NOMO-1 treated with DMSO at 0.1 percent for 48 hours (cell line): ENCODE results near the gene NAV2.

ENCODE experiments used
- DNase-seq: peaks from one replicate; lab custom pipeline; 2025; ENCODE audit not compliant: unreplicated experiment; lab: John Stamatoyannopoulos, UW

NAV2 gene

DNA sequence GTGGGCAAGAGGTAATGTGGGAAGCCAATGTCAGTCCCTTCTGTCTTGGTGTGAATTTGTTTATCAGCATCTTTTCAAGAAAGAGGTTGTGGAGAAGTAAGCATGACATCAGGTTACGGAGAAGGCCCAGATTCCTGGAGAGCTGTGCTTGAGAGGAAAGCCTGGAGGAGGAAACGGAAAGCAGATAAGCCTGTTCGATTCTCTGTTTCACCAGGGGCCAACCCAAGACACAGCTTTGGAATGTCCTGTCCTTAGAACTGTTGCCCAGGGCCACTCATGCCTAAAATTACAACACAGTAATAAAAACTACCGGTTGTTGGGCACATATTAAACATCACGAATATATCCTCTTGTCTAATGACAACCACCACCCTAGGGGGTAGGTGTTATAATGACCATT is 148.5 kb downstream of the NAV2 start:
- no peak for DNase-seq

DNA sequence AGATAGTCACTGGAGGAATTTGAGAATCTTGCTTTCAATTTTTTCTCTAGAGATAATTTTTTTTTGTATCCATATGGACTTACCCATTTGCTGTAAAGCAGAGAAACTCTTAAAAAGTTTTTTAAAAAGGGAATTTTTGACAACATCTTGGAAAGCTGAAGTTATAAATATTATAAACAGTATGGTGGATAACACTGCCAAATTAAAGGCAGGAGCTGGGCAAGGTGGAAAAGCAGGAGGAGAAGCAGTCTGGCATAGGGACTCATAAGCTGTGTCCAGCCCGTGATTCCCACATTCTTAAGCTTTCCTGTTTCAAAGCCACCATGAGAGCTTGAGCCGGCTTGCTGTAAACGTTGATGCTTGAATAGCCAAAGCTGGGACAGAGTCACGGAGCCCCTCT is 149.5 kb downstream of the NAV2 start:
- no peak for DNase-seq

DNA sequence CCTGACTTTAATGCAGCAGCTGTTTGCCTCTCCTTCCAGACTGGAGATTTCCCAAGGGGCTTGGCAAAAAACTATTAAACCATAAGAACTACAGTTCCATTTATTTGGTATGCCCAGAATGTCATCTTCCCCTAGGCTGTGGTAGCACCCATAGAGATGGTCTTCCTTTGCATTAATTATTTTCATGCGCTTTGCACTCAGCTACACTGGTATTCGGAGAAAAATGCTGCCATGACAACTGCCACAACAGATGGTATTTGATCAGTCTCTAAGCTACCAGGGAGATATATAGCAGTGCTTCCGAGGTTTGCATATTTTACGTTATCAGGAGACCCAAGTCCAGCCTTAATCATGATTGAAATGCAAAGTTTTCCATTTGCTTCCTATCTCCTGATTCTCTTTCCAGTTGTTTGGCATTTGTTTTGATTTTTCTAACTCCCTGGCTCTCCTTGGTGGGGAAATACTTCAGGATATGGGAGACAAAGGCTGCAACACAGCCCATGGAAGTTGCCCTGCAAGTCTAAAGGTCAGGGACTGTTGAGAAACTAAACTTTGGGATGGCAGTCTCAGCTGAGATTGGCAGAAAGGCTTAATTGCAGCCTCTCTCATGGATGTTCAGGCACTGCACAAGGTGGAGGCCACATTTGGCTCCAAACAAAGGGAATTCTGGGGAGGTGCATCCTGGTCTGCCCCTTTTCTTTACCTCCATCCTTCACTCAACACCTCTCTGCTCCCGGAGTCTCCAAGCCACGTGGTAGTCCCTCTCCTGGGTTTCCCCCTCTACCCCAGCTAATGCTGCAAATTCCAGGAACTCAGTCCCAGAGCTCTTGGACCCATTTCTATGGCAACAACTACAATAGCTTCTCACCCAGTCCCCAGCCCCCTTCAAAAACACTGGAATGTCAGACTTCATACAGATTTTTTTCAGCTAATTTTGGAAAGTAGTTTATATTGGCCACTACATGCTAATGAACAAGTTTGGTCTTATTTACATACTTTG is 151.8 kb downstream of the NAV2 start:
- DNase-seq: no peak

DNA sequence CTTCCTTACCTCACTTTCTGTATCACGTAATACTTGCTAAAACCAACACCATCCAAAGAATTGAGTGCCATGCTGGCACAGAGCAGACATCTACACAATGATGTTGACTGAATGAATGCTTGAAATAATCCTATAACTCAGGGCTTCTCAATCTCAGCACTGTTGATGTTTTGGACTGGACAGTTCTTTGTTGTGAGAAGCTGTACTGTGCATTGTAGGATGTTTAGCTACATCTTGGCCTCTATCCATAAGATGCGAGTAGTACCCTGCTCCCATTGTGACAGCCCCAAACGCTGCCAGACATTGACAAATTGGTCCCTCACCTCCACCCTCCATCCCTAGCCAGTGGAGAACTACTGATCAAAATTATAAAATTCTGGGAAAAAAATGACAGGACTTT is 153.4 kb downstream of the NAV2 start:
- no peak for DNase-seq

DNA sequence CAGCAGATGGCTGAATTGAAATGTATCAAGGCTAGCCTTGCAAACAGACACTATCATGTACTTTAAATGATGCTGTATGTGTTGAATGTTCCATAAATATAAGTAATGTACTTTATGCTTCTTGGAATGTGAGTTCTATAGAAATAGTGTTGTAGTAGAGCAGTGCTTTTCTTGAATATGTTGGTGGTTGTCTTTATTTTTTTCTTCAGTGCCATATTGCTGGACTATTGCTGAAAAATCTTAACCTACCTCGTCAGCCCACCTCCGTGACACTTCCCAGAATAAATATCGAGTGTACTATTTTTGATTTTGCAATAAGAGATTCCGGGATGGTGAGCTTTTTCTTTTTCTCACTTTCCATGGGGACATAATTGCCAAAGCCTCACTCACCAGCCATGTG is 153.9 kb downstream of the NAV2 start:
- no peak for DNase-seq

DNA sequence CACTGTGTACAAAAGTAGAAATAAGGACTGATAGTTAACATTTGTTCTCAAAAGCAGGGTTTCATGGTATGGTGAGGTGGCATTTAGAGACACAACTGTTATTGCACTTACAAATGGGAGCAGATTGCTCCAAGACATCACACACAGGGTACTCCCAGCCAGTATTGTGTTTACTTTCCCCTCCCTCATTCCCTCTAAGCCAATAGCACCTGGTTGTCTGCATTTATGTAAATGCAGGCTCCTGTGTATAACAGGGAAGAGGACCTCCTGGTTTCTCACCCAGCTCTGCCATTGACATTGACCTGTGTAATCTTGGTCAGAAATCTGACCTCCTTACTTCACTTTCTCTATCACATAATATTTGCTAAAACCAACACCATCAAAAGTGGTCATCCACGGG is 154.4 kb downstream of the NAV2 start:
- DNase-seq: no peak

DNA sequence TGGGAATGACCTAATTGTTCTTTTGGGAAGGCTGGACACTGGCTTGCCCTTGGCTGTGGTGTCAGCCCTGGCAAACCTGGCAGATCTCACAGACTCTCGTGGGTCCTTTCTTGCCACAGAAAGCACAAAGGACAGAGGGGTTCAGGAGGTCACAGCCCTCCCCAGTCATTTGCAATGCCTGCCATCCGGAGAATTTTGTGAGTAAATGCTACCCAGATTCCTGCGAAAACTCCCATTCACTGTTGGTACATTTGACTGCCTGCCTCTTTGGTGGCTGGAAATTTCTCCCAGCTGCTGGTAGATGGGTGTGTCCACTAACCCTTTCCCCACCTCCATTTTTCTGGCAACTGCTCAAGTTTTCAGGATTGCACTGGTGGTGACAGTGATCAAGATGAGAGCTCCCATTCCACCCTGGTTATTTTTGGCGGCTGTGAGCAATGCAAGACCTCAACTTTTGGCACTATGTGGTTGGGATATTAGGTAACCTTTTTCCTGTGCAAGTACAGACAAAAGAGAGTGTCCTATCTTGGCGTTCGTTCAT is 155.7 kb downstream of the NAV2 start:
- DNase-seq: no peak

DNA sequence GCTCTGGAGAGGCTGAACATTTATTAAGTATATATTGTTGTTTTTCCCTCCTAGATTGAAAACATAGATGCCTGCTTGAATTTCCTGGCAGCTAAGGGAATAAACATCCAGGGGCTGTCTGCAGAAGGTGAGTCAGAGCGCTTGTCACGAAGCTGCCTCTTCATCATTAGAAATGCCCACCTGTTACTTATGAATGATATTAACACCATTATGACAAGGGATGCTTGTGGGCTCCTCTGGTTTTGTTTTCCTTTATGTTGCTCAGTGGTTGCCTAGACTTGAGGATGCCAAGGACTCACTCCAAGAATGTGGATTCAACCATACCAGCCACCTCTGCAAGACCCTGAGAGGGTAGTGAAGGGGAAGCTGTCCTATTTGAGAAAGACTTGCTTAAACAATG is 156.2 kb downstream of the NAV2 start:
- DNase-seq: no peak

DNA sequence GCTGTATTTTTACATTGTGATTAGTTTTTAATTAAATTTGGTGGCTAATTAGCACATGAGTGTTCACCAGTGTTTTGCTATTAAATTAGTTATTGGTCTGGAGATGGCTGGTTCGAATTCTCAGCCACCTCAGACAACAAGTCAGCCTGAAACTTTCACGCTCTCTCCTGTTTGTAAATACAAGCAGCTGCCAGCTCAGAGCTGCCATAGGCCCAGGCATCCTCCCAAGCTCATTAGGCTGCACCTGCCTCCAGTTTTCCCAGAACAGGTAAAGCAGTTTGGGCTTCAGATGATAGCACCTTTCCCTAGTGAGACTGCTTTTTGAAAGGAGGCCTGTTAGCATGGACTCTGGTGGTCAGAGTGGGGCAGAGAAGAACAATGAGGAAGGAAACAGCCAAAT is 156.8 kb downstream of the NAV2 start:
- DNase-seq: no peak

DNA sequence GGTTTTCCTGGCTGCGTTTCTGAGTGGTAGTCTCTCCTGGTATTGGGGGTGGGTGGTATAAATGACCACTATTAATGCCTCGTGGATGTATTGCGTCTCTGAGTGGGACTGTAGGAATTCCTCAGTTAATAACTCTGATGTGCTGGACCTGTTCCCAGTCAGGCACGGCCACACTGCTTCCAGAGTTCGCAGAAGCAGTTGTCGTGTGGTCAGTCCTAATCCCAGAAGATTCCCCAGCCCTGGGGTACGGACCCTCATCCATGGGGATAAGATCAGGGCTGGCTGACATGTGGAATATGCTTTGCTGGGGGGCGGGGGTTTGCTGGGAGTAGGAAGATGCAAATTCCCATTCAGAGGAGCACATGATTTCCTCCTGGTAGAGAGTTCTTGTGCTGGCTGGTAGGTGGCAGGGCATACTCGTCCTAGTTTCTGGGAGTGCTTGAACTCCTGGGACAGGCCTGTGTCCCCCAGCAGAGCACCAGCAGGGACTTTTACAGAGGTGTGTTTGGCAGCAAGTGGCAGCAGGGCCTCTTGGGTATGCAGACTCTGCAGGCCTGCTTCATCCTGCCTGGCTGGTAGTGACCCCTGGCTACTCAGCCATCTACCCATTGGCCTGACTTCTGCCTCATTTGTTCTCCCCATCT is 157.4 kb downstream of the NAV2 start:
- DNase-seq: no peak

DNA sequence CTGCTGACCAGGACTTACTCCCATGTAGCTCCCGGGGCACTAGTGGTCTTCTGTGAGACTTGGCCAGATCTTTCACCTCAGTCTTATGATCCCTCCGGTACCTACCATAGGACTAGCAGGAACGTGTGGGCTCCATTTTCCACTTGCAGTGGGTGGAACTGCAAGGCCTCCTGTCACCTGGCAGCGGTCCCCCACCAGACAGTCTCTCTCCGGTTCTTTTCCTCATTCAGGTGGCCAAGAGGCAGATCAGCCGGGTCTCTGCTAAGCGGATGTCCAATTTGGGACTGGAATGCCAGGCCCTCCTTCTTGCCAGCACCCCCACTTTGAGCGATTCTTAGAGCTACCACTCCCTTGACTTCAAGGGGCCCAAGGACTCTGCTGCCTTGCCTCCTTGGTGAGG is 158.9 kb downstream of the NAV2 start:
- DNase-seq: no peak

DNA sequence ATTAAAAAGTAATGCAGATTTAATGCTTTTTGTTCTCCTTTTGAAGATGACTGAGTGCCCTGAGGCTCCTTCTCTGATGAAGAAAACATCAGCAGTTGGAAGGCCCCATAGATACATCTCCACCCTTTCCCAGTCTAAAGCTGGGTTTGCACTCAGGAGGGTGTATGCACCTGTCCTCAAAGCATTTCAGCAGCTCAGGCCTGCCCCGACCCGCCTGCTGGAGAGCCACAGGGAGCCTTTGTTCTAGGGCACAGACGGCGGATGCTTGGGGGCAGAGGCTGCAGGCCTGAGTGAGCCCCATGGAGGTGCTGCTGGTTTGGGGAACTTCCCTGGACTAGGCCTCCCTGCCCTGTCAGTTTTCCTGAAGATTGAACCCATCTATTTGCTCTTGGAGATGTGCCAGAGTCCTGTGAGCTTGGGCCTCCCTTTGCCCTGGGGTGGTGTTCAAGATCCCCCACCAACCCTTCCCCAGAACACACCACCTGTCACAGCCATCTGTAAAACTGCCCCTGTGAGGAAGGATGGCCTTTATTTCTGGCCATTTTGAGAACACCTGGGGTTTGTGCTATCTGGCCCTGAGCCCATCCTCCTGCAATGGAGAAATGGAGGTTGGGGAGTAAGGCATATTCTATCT is 160.0 kb downstream of the NAV2 start:
- DNase-seq: no peak

DNA sequence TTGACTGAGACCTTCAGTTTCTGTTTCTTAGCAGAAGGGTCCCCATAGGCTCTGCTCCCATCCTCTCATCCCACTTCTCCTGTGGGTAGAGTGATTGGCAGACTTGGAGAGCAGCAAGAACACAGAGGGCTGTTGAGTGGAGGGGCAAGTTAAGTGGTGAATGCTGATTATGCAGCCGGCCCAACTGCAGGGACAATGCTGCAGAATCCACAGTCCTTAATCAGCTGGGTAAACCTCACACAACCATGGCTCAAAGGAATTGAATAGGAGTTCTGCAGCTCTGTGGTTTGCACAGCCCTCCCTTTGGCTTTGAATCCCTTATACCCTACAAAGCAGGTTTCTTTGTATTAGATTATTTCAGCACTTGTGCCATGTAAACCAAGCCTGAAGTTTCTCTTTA is 161.1 kb downstream of the NAV2 start:
- no peak for DNase-seq

DNA sequence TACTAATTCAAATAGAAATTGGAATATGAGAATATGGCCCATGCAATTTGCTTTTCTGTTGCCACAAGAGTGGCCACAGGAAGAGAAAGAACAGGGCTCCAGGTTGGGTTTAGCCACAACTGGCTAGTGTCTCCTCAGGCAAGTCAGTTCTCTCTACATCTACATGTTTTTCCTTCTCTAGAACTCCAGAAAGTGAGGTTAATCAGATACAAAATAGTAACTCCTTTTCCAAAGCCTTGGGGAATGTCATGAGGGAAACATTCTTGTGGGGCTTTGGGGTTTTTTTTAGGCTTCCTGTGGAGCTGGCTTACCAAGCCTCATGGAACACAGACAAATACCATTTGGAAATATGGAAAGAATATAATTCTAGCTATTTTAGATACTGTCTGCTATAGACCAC is 161.6 kb downstream of the NAV2 start:
- no peak for DNase-seq

DNA sequence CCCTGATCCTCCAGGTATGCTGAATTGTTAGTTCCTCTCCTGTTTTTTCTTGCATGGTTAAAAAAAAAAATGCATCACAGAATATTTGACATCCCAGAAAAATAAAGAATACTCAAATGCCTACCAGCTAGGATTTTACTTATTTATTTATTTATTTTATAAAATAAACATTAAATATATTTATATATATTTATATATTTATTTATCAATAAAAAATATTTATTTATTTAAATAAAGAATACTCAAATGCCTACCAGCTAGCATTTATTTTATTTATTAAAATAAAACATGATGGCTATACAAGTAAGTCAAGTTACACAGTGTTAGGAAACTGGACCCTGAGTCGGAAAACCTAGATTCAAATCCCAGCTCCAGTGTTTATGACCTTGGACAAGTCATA is 164.1 kb downstream of the NAV2 start:
- no peak for DNase-seq

DNA sequence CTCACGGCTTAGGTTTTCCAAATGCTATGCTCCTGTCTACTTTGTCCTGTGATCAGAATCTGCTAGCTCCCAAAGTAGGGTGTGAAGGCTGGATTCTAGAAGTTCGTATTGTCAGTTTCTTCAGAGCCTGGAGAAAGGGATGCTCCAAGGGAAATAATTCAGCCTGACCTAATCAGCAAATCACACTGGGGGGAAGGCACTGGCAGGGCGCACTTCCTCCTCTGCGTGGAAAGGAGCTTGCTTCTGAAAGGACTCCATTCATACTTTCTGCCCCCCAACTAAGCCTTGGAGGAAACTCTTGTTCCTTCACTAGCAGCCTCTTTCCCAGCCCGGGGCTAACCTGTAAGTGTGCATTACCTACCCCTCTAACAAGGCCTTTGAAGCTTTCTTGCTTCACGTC is 165.9 kb downstream of the NAV2 start:
- DNase-seq: no peak

DNA sequence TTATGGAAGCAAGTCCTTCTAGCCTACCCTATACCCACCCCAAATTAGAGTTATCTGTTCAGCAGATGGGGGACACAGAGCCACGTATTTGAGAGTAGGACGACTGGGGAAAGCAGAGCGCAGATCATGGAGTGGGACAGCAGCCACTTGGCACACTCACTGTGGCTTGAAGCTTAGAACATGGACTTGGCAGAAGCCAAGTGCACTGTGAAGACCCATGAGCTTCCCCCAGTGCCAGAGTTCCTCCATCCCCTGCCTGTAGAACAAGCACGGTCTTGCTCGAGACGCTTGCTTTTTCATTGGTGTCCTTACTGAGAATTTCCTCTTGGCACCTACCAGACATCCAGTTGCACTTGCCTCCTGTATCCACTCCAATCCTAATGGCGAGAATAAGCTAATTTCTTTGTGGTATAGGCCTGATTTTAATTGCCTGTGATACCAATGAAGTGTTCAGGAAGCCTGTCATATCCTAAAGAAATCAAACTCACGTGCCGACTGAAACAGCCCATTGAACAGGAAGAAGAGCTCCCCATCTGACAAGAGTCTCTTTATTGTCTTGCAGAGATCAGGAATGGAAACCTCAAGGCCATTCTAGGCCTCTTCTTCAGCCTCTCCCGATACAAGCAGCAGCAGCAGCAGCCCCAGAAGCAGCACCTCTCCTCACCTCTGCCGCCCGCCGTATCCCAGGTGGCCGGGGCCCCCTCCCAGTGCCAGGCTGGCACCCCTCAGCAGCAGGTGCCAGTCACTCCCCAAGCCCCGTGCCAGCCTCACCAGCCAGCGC is 166.9 kb downstream of the NAV2 start:
- no peak for DNase-seq

DNA sequence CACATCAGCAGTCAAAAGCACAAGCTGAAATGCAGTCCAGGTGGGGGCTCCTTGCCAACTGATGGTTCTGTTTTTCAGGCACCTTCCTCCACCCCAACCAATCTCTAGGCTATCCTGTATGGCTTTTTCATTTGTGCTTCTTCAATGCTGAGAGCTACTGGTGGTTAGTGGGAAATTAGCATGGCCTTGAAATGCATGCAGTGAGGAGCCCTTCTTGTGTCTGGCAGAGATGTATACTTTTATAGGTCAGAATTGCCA is 167.4 kb downstream of the NAV2 start:
- DNase-seq: no peak

DNA sequence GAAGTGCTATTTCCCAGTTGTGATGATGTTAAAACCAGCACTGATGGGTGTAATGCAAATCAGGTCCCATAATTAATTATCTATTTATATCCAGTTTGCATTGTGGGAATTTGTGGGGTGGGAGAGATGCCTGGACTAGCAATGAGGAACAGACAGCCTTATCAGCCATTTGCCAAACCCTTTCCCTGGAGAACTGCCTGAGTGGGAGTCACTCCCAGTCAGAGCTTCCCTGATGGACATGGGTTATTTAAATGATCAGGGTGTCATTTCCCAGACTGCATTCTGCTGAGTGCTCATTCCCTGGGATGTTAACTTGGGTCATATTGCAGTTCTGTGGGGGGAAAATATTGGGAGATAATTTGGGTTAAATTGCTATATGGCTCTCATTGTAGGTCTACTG is 168.5 kb downstream of the NAV2 start:
- DNase-seq: no peak

DNA sequence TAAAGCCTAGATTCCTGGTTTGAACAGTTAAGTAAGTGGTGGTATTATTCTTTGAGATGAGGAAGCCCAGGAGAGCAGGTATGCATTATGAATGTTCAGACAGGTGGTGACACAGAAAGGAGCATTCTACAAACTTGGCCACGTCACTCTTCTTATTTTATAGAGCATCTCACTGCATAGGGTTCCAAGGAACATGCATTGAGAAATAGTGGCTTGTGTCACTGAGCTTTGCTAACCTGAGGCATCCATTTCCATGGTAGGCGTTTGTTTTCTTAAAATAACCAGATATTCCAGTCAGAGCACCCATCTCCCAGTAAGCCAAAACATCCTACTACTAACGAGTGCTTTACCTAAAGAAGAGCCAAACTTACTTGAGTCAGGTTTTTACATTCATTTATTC is 169.7 kb downstream of the NAV2 start:
- no peak for DNase-seq

DNA sequence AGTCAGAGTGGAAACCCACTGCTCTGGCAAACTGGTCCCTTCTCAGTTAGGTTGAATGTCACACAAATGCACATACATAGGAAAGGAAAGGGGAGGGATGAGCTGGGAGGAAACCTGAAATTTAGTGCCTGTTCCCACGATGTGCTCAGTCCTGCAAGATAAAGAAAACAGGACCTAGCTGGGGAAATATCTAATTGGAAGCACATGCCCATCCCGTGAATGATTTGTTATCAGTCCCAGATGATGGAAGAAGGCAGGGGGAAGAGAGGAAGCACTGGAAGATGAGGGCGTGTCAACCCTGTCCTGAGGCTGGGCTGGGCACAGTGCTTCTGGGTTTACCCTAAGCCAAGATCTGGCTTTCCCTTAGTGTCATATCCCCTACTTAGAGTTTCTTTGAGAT is 173.9 kb downstream of the NAV2 start:
- DNase-seq: no peak
